Measurements from ENCODE around the gene NCAPD3. TPM values are rescaled to one million over a fixed set of nuclear protein-coding genes. Genes with fewer than 3 reads are reported as not detected.

The NCAPD3 gene
- total RNA-seq, 3 donors from 2014 or later (not counting 1 experiment from before 2014, with no cell fraction given): 27.6 to 33.6 (median 31.2) TPM

GRCh38 chr11:134272381-134273316, 48.9 kb upstream of the NCAPD3 start:
- WGBS (ENCODE audit: insufficient coverage): 50% methylated on average over 18 of the region's 18 CpGs
- no peaks in the 10 kb centered on the region for H3K36me3 ChIP-seq (ENCODE audit: control insufficient read depth, insufficient read depth, low read length)
- intact Hi-C loops (cut with micrococcal nuclease): no loop called here
- TF ChIP-seq, protein P1, sequence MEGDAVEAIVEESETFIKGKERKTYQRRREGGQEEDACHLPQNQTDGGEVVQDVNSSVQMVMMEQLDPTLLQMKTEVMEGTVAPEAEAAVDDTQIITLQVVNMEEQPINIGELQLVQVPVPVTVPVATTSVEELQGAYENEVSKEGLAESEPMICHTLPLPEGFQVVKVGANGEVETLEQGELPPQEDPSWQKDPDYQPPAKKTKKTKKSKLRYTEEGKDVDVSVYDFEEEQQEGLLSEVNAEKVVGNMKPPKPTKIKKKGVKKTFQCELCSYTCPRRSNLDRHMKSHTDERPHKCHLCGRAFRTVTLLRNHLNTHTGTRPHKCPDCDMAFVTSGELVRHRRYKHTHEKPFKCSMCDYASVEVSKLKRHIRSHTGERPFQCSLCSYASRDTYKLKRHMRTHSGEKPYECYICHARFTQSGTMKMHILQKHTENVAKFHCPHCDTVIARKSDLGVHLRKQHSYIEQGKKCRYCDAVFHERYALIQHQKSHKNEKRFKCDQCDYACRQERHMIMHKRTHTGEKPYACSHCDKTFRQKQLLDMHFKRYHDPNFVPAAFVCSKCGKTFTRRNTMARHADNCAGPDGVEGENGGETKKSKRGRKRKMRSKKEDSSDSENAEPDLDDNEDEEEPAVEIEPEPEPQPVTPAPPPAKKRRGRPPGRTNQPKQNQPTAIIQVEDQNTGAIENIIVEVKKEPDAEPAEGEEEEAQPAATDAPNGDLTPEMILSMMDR (IDR thresholded peaks at IDR 0.05): no peak
- H3K4me3 ChIP-seq (ENCODE audit: low read length): no peak overlapping the region
- H3K27me3 ChIP-seq (ENCODE audit: control insufficient read depth, insufficient read depth, low read length): peaks cover 27% of the 10 kb centered on the region
- H3K27me3 Mint-ChIP-seq (ENCODE audit: low read depth in 2 of 2): peaks cover 52 to 58% of the 10 kb centered on the region in 2 donors
- H3K4me1 ChIP-seq (ENCODE audit: control insufficient read depth, insufficient read depth, low read length): peaks cover 28% of the 10 kb centered on the region
- H3K36me3 Mint-ChIP-seq: no peaks in the 10 kb centered on the region
- ATAC-seq (no peak), DNase-seq (no peak)
- H3K27ac ChIP-seq (ENCODE audit: low read length): no peak overlapping the region
- no peaks in the 10 kb centered on the region for H3K9me3 Mint-ChIP-seq
- H3K9me3 ChIP-seq (ENCODE audit: control insufficient read depth, insufficient read depth, low read length): no peaks in the 10 kb centered on the region
- H3K4me3 Mint-ChIP-seq: no peak overlapping the region
- H3K4me1 Mint-ChIP-seq: peaks cover 29 to 30% of the 10 kb centered on the region in 2 donors
- H3K27ac Mint-ChIP-seq: no peak overlapping the region

GRCh38 chr11:134271978-134272377, 48.2 kb upstream of the NCAPD3 start:
- H3K27ac ChIP-seq (ENCODE audit: low read length): no peak overlapping the region
- ATAC-seq: no peak
- H3K4me3 Mint-ChIP-seq: no peak overlapping the region
- no peaks in the 10 kb centered on the region for H3K9me3 ChIP-seq (ENCODE audit: control insufficient read depth, insufficient read depth, low read length)
- TF ChIP-seq, protein P1 (IDR thresholded peaks at IDR 0.05): no peak
- peaks cover 25% of the 10 kb centered on the region for H3K4me1 ChIP-seq (ENCODE audit: control insufficient read depth, insufficient read depth, low read length)
- intact Hi-C loops (cut with micrococcal nuclease): no loop called here
- no peak for DNase-seq
- peaks cover 46 to 51% of the 10 kb centered on the region in 2 donors for H3K27me3 Mint-ChIP-seq (ENCODE audit: low read depth in 2 of 2)
- no peaks in the 10 kb centered on the region for H3K36me3 ChIP-seq (ENCODE audit: control insufficient read depth, insufficient read depth, low read length)
- H3K27ac Mint-ChIP-seq: no peak overlapping the region
- H3K9me3 Mint-ChIP-seq: no peaks in the 10 kb centered on the region
- H3K4me1 Mint-ChIP-seq: peaks cover 23 to 26% of the 10 kb centered on the region in 2 donors
- peaks cover 20% of the 10 kb centered on the region for H3K27me3 ChIP-seq (ENCODE audit: control insufficient read depth, insufficient read depth, low read length)
- no peak overlapping the region for H3K4me3 ChIP-seq (ENCODE audit: low read length)
- no peaks in the 10 kb centered on the region for H3K36me3 Mint-ChIP-seq
- 100% methylated on average over 3 of the region's 4 CpGs for WGBS (ENCODE audit: insufficient coverage)

- H3K4me1 ChIP-seq (ENCODE audit: control insufficient read depth, insufficient read depth, low read length): peaks cover 11% of the 10 kb centered on the region
- intact Hi-C loops (cut with micrococcal nuclease): no loop called here
- Mint-ChIP-seq H3K36me3 (no peaks in the 10 kb centered on the region), H3K27ac (no peak overlapping the region), H3K9me3 (no peaks in the 10 kb centered on the region), H3K4me3 (peak overlapping the region; percentile 5), H3K27me3 (ENCODE audit: low read depth in 2 of 2) (peaks cover 36 to 42% of the 10 kb centered on the region in 2 donors), H3K4me1 (peaks cover 13 to 17% of the 10 kb centered on the region in 2 donors)
- H3K4me3 ChIP-seq (ENCODE audit: low read length): no peak overlapping the region
- ATAC-seq: peak in 2 of 3 donors; percentile 32 to 45
- H3K27me3 ChIP-seq (ENCODE audit: control insufficient read depth, insufficient read depth, low read length): peaks cover 11% of the 10 kb centered on the region
- DNase-seq: peak in 1 of 2 donors; percentile 68
- 27% methylated on average over 5 of the region's 5 CpGs for WGBS (ENCODE audit: insufficient coverage)
- TF ChIP-seq, protein P1 (IDR thresholded peaks at IDR 0.05): no peak
- H3K36me3 ChIP-seq (ENCODE audit: control insufficient read depth, insufficient read depth, low read length): no peaks in the 10 kb centered on the region
- H3K9me3 ChIP-seq (ENCODE audit: control insufficient read depth, insufficient read depth, low read length): no peaks in the 10 kb centered on the region
- H3K27ac ChIP-seq (ENCODE audit: low read length): no peak overlapping the region
Measured at GRCh38 chr11:134270250-134270714, 46.5 kb upstream of the NCAPD3 start.
